ENCODE results near the gene IL15RA. TPM values are rescaled to one million over a fixed set of nuclear protein-coding genes. Genes with fewer than 3 reads are reported as not detected.

The IL15RA gene
- total RNA-seq, 1 experiment from 2014 or later: 15.5 TPM

DNA sequence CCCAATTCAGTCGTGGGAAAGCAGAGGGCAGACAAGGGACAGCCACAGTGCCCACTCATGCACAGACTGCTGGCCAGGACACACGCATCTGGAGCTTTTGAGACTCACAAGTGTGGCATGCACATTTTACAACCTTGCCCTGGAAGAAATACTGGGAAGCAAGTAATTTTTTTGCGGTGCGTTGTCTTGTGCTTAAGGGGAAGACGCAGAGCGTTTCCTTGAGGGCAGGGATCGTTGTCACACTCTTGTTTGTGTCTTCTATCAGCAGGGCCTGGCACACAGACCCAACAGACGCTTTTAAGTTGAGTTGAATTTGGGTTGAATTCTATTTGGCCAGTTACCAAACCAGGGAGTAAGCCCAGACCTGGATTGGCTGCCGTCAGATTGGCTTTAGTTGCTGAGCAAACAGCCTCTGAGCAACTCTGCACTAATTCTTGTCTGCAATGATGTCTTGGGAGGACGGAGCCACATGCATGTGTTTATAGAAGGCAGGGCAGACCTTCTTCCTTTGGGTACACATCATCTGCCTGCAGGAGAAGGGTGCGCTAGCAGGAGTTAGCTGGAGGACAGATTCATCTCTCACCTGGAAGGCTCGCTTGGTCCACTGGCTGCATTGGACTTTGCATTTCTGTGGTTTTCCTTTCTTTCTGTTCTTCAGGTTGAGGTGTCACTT, 46.5 kb upstream of the IL15RA start:
- TF ChIP-seq, protein P1, sequence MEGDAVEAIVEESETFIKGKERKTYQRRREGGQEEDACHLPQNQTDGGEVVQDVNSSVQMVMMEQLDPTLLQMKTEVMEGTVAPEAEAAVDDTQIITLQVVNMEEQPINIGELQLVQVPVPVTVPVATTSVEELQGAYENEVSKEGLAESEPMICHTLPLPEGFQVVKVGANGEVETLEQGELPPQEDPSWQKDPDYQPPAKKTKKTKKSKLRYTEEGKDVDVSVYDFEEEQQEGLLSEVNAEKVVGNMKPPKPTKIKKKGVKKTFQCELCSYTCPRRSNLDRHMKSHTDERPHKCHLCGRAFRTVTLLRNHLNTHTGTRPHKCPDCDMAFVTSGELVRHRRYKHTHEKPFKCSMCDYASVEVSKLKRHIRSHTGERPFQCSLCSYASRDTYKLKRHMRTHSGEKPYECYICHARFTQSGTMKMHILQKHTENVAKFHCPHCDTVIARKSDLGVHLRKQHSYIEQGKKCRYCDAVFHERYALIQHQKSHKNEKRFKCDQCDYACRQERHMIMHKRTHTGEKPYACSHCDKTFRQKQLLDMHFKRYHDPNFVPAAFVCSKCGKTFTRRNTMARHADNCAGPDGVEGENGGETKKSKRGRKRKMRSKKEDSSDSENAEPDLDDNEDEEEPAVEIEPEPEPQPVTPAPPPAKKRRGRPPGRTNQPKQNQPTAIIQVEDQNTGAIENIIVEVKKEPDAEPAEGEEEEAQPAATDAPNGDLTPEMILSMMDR (conservative IDR thresholded peaks at IDR 0.05): no peak
- no peak for TF ChIP-seq EZH2 (IDR thresholded peaks at IDR 0.05; ENCODE audit: low read depth)
- Histone ChIP-seq H3K79me2 (ENCODE audit: low read depth) (no peaks in the 10 kb centered on the region), H3K27me3 (ENCODE audit: insufficient read depth, low read depth) (no peaks in the 10 kb centered on the region), H3K36me3 (ENCODE audit: low read depth) (no peaks in the 10 kb centered on the region), H2AFZ (no peak overlapping the region), H3K9me3 (ENCODE audit: insufficient read depth, low read depth) (no peaks in the 10 kb centered on the region), H4K20me1 (ENCODE audit: insufficient read depth) (no peaks in the 10 kb centered on the region), H3K4me2 (no peak overlapping the region), H3K27ac (no peak overlapping the region), H3K4me1 (replicated peaks; ENCODE audit: insufficient read depth) (no peaks in the 10 kb centered on the region), H3K4me3 (no peak overlapping the region), H3F3A (ENCODE audit: insufficient read depth, low read depth) (no peaks in the 10 kb centered on the region), H3K9me2 (ENCODE audit: insufficient read depth) (no peaks in the 10 kb centered on the region)
- no peak for DNase-seq
- CTCF ChIA-PET: no interaction called here
- intact Hi-C loops (cut with micrococcal nuclease; ENCODE audit: unreplicated experiment): no loop called here
- BruUV-seq (replicated peaks): no TSS peak
- POLR2A ChIA-PET (ENCODE audit: unreplicated experiment): no interaction called here

DNA sequence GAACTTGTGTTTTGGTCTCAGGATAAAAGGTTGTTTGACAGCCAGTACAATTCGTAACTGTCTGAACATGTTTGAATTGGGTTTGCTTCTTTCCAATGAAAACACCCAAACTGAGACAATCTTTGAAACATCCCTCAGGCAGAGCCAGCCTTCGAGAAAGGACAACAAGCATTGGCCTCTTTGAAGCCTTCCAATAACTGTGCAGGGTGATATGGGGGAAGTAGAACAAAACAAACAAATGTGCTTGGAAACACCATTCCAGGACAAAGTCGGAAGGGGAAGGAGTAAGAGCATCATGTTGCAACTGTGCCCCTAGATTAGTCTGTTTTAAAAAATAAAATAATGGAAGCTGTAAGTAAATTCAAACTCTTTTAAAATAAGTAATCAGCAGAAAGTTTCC, 45.3 kb upstream of the IL15RA start:
- H3K79me2 ChIP-seq (ENCODE audit: low read depth): no peaks in the 10 kb centered on the region
- no peaks in the 10 kb centered on the region for H3F3A ChIP-seq (ENCODE audit: insufficient read depth, low read depth)
- H3K4me2 ChIP-seq: no peak overlapping the region
- no peak overlapping the region for H2AFZ ChIP-seq
- no peak for DNase-seq
- H3K36me3 ChIP-seq (ENCODE audit: low read depth): no peaks in the 10 kb centered on the region
- no TSS peak for BruUV-seq (replicated peaks)
- TF ChIP-seq EZH2 (IDR thresholded peaks at IDR 0.05; ENCODE audit: low read depth): no peak
- TF ChIP-seq, protein P1 (conservative IDR thresholded peaks at IDR 0.05): no peak
- H3K27me3 ChIP-seq (ENCODE audit: insufficient read depth, low read depth): no peaks in the 10 kb centered on the region
- no peaks in the 10 kb centered on the region for H3K4me1 ChIP-seq (replicated peaks; ENCODE audit: insufficient read depth)
- H4K20me1 ChIP-seq (ENCODE audit: insufficient read depth): no peaks in the 10 kb centered on the region
- no peaks in the 10 kb centered on the region for H3K9me2 ChIP-seq (ENCODE audit: insufficient read depth)
- no peak overlapping the region for H3K4me3 ChIP-seq
- intact Hi-C loops (cut with micrococcal nuclease; ENCODE audit: unreplicated experiment): no loop called here
- CTCF ChIA-PET: interaction anchor here (0.5 kb wide), 1 partner anchor 379 kb away, joined by 5 read pairs; no protein-coding TSS in a partner anchor
- H3K27ac ChIP-seq: no peak overlapping the region
- H3K9me3 ChIP-seq (ENCODE audit: insufficient read depth, low read depth): no peaks in the 10 kb centered on the region
- POLR2A ChIA-PET (ENCODE audit: unreplicated experiment): no interaction called here

DNA sequence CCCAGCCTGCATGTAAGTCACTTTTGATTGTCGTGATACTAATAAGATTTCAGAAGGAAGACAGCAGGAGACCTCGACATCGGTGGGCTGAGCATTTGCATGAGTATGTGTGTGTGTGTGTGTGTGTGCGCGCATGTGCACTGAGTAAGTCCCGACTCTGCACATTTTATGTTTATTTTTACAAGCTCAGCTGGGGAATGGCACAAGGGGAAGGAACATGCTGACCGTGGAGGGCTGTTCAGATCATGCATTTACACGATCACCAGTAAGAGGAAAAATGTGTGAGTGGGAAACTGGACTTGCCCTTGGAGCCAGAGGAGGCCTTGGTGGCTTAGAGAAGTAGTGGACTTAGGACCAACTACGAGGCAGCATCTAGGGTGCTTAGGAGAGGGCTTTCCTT, 43.5 kb upstream of the IL15RA start:
- H3K27me3 ChIP-seq (ENCODE audit: insufficient read depth, low read depth): no peaks in the 10 kb centered on the region
- no peaks in the 10 kb centered on the region for H4K20me1 ChIP-seq (ENCODE audit: insufficient read depth)
- CTCF ChIA-PET: no interaction called here
- no peaks in the 10 kb centered on the region for H3F3A ChIP-seq (ENCODE audit: insufficient read depth, low read depth)
- BruUV-seq (replicated peaks): no TSS peak
- no peak for DNase-seq
- H3K79me2 ChIP-seq (ENCODE audit: low read depth): no peaks in the 10 kb centered on the region
- POLR2A ChIA-PET (ENCODE audit: unreplicated experiment): no interaction called here
- H3K9me3 ChIP-seq (ENCODE audit: insufficient read depth, low read depth): no peaks in the 10 kb centered on the region
- no peak overlapping the region for H3K4me3 ChIP-seq
- no peaks in the 10 kb centered on the region for H3K9me2 ChIP-seq (ENCODE audit: insufficient read depth)
- no peaks in the 10 kb centered on the region for H3K4me1 ChIP-seq (replicated peaks; ENCODE audit: insufficient read depth)
- no peak overlapping the region for H3K4me2 ChIP-seq
- no peak for TF ChIP-seq EZH2 (IDR thresholded peaks at IDR 0.05; ENCODE audit: low read depth)
- TF ChIP-seq, protein P1 (conservative IDR thresholded peaks at IDR 0.05): no peak
- no peak overlapping the region for H2AFZ ChIP-seq
- no peaks in the 10 kb centered on the region for H3K36me3 ChIP-seq (ENCODE audit: low read depth)
- intact Hi-C loops (cut with micrococcal nuclease; ENCODE audit: unreplicated experiment): no loop called here
- H3K27ac ChIP-seq: no peak overlapping the region
